SU-DHL-6 (cell line): ENCODE measurements around the gene LAMB2.

Experiments
- H2AFZ ChIP-seq: fragments of 200-600 bp; sonication (generic); 2 replicates; pipeline ENCODE4 v1.6.1; 2014; ENCODE audit warnings: low read depth, mild to moderate bottlenecking, moderate library complexity, mixed read lengths, antibody characterized with exemption, low read length; ENCODE audit not compliant: severe bottlenecking
- H3F3A ChIP-seq: fragments of 200-600 bp; shearing (Covaris generic); 2 replicates; pipeline ENCODE4 v1.6.0; 2016; ENCODE audit warnings: antibody characterized with exemption, mild to moderate bottlenecking; ENCODE audit not compliant: insufficient read depth
- H3K27ac ChIP-seq: fragments of 200-600 bp; sonication (generic); 2 replicates; pipeline ENCODE4 v1.5.1; 2016; ENCODE audit warnings: low read depth, mild to moderate bottlenecking, low read length, moderate library complexity, mixed read lengths
- H3K27me3 ChIP-seq: fragments of 200-600 bp; sonication (generic), shearing (Covaris generic); 2 replicates; pipeline ENCODE4 v1.6.0; 2014; ENCODE audit warnings: mild to moderate bottlenecking, low read length
- H3K36me3 ChIP-seq: fragments of 200-600 bp; sonication (generic); 2 replicates; pipeline ENCODE4 v1.6.1; 2014; ENCODE audit warnings: mild to moderate bottlenecking, low read length, mixed read lengths
- H3K4me2 ChIP-seq: fragments of 300-600, 200-600 bp; shearing (Covaris generic), sonication (generic); 2 replicates; pipeline ENCODE4 v1.6.0; 2014; ENCODE audit warnings: low read length, low read depth, mild to moderate bottlenecking; ENCODE audit not compliant: poor library complexity, severe bottlenecking
- H3K4me3 ChIP-seq: fragments of 200-600 bp; sonication (generic); 2 replicates; pipeline ENCODE4 v1.5.1; 2014; ENCODE audit warnings: antibody characterized with exemption, low read length, mild to moderate bottlenecking, mixed read lengths; ENCODE audit not compliant: insufficient read depth, poor library complexity, severe bottlenecking
- H3K79me2 ChIP-seq: fragments of 200-600 bp; sonication (generic); 2 replicates; pipeline ENCODE4 v1.6.1; 2014; ENCODE audit warnings: mild to moderate bottlenecking, low read length, moderate library complexity; ENCODE audit not compliant: insufficient read depth
- H3K9ac ChIP-seq: fragments of 200-600 bp; sonication (generic); 2 replicates; pipeline ENCODE4 v1.7.0; 2014; ENCODE audit warnings: mild to moderate bottlenecking, low read length
- H3K9me2 ChIP-seq: fragments of 200-600 bp; sonication (generic); replicated peaks from 2 replicates; pipeline ENCODE4 v1.6.1; 2014; ENCODE audit warnings: low read length; ENCODE audit not compliant: insufficient read depth
- H3K9me3 ChIP-seq: fragments of 200-600 bp; sonication (generic); 2 replicates; pipeline ENCODE4 v1.6.1; 2014; ENCODE audit warnings: low read length, mixed read lengths; ENCODE audit not compliant: insufficient read depth
- H4K20me1 ChIP-seq: fragments of 200-600 bp; sonication (generic); 2 replicates; pipeline ENCODE4 v1.6.1; 2014; ENCODE audit warnings: low read depth, mild to moderate bottlenecking, antibody characterized with exemption, low read length, moderate library complexity, mixed read lengths
- EZH2phosphoT487 ChIP-seq: fragments of 200-600 bp; sonication (generic), shearing (Covaris generic); conservative IDR thresholded peaks from 2 replicates; pipeline ENCODE4 v1.6.1; 2018; ENCODE audit warnings: mild to moderate bottlenecking, antibody characterized with exemption, low read length, moderate library complexity, mixed read lengths
- TF ChIP-seq, protein P1 (sequence below): fragments of 200-600 bp; sonication (generic); IDR thresholded peaks from one replicate; pipeline ENCODE4 v1.5.1; 2017; ENCODE audit warnings: antibody characterized with exemption, mild to moderate bottlenecking, low read length, moderate library complexity; ENCODE audit not compliant: insufficient read depth, poor library complexity, severe bottlenecking

The LAMB2 gene

DNA sequence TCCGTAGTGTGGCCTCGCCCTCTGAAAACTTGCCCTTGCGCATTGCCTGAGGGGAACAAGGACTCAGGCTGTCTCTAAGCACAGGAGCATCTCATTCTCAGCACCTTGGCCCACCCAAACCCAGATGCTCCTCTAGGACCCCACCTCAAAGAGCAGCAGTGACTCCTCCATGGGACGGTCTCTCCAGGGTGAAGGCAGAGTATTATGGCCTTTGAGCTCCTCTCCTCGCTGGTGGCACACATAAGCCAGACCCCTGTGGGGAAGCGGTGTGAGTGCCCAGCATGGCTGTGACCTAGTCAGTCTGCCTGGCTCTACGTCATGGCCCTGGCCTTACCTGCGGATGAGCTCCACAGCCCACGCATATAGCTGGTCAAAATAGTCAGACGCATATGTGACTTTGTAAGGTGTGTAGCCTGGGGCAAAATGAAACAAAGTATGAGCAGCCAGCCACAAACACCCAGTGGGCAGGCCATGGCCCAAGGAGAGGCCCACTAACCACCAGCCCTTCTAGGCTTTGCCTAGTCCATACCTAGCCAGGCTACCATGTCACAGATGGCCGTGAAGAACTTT is 32.7 kb downstream of the LAMB2 start:
- no peak overlapping the region for H3K4me3 ChIP-seq
- H3K36me3 ChIP-seq = peaks cover 4% of the 10 kb centered on the region; the same call in 1 of the 2 replicates
- no peak overlapping the region for H3K4me2 ChIP-seq
- no peaks in the 10 kb centered on the region for H4K20me1 ChIP-seq
- H3K9me3 ChIP-seq = no peaks in the 10 kb centered on the region
- H3F3A ChIP-seq = no peaks in the 10 kb centered on the region
- H3K9me2 ChIP-seq = no peaks in the 10 kb centered on the region
- H2AFZ ChIP-seq = no peak overlapping the region
- no peak for TF ChIP-seq EZH2phosphoT487
- TF ChIP-seq, protein P1, sequence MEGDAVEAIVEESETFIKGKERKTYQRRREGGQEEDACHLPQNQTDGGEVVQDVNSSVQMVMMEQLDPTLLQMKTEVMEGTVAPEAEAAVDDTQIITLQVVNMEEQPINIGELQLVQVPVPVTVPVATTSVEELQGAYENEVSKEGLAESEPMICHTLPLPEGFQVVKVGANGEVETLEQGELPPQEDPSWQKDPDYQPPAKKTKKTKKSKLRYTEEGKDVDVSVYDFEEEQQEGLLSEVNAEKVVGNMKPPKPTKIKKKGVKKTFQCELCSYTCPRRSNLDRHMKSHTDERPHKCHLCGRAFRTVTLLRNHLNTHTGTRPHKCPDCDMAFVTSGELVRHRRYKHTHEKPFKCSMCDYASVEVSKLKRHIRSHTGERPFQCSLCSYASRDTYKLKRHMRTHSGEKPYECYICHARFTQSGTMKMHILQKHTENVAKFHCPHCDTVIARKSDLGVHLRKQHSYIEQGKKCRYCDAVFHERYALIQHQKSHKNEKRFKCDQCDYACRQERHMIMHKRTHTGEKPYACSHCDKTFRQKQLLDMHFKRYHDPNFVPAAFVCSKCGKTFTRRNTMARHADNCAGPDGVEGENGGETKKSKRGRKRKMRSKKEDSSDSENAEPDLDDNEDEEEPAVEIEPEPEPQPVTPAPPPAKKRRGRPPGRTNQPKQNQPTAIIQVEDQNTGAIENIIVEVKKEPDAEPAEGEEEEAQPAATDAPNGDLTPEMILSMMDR = no peak
- no peak overlapping the region for H3K9ac ChIP-seq
- H3K27ac ChIP-seq = no peak overlapping the region
- peaks cover 13% of the 10 kb centered on the region for H3K79me2 ChIP-seq
- no peaks in the 10 kb centered on the region for H3K27me3 ChIP-seq

DNA sequence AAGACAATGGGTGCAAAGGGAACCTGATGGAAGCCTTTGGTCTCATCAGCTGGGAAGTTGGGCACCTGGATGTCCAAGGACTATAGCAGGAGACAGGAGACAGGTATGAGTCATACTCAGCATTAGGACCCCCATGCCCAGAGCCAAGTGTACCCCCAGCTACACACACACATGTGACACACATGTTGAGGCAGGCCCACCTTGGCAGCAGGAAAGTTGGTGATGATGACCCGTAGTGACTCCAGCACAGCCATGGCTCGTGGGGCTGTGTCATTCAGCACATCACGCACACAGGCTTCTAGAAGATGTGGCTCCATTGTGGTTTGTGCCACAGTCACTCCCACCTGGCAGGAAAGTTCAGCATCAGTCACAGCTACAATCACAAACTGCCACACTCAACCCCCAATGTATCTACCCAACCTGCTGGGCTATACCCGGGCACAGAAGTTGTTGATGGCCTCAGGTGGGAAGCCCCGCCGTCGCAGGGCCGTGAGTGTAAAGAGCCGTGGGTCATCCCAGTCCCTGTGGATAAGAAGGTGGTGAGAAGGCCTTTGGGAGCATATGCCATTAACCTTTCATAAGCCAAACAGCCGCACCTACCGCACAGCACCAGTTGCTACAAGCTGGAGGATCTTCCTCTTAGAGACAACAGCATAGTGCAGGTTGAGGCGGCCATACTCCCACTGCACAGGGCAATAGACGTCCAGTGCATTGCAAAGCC is 33.8 kb downstream of the LAMB2 start:
- H2AFZ ChIP-seq = no peak overlapping the region
- H3K27ac ChIP-seq = no peak overlapping the region
- H3K79me2 ChIP-seq = peaks cover 9% of the 10 kb centered on the region
- no peaks in the 10 kb centered on the region for H4K20me1 ChIP-seq
- no peaks in the 10 kb centered on the region for H3K9me2 ChIP-seq
- H3K9ac ChIP-seq = no peak overlapping the region
- H3K27me3 ChIP-seq = no peaks in the 10 kb centered on the region
- no peak overlapping the region for H3K4me3 ChIP-seq
- H3K9me3 ChIP-seq = no peaks in the 10 kb centered on the region
- no peak overlapping the region for H3K4me2 ChIP-seq
- peaks cover 4% of the 10 kb centered on the region; the same call in 1 of the 2 replicates for H3K36me3 ChIP-seq
- TF ChIP-seq, protein P1 = no peak
- no peak for TF ChIP-seq EZH2phosphoT487
- H3F3A ChIP-seq = peaks cover 5% of the 10 kb centered on the region

DNA sequence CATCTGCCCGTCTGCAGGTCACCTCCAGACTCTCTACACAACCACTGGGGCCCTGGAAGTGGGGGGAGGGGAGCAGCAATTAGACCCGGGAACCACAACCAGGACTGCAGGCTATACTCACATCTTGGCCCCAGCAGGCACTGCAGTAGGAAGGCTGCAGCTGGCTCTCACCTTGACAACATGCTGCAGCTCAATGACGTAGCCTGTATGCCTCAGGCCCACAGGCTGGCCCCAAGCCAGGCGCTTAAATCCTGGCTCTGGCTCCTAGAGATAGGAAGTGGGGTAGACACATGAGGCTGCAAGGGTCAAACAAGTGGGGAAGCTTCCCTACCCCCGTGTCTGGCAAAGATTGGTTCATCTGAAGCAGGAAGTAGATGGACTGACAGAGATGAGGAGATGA is 34.4 kb downstream of the LAMB2 start:
- peaks cover 3% of the 10 kb centered on the region; the same call in 1 of the 2 replicates for H3K79me2 ChIP-seq
- no peaks in the 10 kb centered on the region for H3K9me3 ChIP-seq
- H3K27ac ChIP-seq = no peak overlapping the region
- no peak overlapping the region for H3K4me2 ChIP-seq
- no peaks in the 10 kb centered on the region for H3K9me2 ChIP-seq
- H3K4me3 ChIP-seq = no peak overlapping the region
- H3K9ac ChIP-seq = no peak overlapping the region
- peaks cover 4% of the 10 kb centered on the region; the same call in 1 of the 2 replicates for H3K36me3 ChIP-seq
- H3K27me3 ChIP-seq = no peaks in the 10 kb centered on the region
- peaks cover 5% of the 10 kb centered on the region for H3F3A ChIP-seq
- H2AFZ ChIP-seq = no peak overlapping the region
- TF ChIP-seq, protein P1 = no peak
- no peak for TF ChIP-seq EZH2phosphoT487
- no peaks in the 10 kb centered on the region for H4K20me1 ChIP-seq
